Fibroblast of the conjunctiva (primary cell): Measurements from ENCODE around the gene ADAMTS2.

Source experiments
- DNase-seq: peaks from one replicate; pipeline ENCODE4 v3.0.0-alpha.2; 2010; ENCODE audit warnings: low read depth

ADAMTS2 gene

DNA sequence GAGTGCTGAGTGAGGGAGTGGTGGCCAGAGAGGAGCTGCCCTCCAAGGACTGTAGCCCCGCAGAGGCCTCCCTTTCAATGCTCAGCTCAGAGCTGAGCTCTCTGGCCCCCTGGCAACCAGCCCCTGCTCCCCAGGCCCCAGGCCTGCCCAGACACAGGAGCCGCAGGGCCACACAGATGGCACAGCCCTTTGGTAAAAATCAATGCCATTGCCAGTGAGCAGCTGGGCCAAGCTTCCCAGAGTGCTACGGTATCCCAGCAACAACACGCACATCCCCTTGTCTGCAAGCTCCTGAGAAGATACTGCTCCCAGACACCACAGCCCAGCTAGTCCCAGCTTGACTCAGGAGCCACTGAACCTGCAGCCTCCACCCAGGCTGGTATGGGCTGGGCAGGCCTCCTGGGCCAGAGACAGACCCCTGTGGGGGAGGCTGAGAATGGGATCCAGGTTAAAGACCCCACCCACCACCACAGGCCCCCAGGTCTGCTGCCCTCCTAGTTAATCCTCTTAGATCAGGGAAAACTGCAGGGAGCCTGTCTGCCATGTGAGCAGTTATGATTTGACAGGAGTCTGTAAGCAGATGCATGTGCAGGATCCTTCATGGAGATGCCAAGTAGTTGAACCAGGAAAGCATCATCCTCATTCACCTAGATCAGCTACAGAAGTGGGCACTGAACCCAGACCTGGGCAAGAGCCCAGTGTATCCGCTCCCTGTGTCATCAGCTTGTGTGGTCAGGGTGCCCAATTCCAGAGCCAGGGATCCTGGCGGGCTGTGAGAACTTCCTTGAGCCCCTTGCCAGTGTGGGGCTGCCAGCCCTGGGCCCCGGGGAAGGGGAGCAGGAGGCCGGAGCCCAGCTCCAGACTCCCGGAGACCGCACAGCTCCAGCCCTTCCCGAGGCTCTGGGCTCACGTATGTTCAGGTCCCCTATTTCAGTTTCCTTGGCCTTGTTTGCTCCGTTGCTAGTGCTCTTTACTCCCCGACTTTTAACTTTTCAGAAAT lies 26.7 kb upstream of the ADAMTS2 start:
- no peak for DNase-seq

DNA sequence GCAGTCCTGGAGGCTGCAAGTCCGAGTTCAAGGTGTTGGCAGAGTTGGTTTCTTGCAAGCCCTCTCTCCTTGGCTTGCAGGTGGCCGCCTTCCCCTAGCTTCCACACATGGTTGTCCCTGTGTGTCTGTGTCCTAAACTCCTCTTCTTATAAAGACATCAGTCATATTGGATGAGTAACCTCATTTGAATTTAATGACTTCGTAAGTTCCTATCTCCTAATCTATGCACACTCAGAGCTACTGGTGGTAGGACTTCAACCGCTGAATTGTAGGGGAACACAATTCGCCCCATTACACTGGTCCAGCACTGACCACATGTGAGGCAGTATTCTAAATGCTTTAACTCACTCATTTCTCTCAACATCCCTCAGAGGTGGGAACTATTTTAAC lies 25.9 kb upstream of the ADAMTS2 start:
- DNase-seq = no peak

DNA sequence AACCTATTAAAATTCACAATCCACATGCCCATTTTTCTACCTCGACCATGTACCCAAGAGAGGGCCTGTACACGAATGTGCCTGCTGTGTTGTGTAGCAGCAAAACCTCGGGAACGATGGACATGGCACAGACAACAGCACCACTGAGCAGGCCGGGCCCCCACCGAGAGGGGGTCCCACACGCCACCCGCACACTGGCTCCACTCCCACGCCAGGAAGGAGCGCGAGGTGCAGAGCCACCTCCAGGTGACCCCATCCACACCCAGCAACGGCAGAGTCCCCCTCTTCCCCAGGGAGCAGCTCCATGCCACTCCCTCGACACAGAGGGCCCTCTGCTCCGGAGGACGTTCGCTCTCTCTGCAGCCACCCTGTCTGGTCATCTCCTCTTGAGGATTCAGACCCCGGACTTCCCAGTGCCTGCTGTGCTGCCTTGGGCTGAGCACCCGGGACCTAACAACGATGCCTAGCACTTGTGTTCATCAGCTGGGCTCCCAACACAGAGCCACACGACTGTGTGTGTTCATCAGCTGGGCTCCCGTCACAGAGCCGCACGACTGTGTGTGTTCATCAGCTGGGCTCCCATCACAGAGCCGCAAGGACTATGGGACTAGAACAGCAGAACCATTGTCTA lies 25.3 kb upstream of the ADAMTS2 start:
- no peak for DNase-seq

DNA sequence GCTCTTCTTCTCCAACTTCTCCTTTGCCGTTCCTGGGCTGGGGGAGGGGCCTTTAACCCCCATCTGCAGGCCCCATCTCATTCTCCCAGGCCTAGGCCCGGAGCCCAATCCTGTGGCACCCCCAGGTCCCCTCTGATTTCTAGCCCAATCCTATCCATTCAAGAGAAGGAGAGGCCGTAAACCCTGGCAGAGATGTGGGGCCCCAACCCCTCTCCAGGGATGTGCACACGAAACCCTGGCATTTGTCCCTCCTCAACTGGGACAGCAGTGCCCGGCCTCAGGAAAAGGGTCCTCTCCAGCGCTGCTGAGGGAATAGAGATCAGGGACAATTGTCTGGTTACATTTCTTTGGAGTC lies 24.2 kb upstream of the ADAMTS2 start:
- DNase-seq = no peak

DNA sequence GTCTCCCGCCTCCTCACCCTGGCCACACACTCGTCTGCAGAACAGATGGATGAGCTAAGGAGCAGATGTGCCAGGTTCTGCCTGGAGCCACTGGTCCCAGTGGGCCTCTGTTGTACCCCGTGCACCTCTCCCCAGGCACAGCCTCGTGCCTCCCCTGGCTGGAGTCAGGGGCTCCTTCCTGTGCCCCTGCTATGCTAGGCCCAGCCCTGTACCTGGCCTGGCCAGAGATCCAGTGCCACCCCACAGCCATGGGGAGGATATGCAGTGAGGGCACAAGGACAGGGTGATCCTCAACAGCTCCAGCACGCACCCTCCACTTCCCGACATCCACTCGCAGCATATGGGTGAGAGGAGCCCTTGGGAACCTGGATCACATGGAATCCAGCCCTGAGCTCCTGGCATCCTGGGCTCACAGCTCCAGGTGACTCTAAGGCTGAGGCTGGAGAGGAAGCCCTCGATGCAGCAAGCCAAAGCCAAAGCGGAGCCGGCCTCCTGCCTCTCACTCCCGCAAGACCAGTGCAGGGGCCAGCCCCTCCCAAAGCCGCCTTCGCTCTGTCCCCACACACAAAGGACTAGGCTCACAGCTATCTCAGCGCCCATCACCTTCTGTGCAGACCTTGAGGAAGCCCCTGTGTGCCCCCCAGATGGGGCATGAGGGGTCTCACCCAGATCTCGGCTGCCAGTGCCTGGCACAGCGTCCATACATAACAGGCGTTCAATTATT lies 23.7 kb upstream of the ADAMTS2 start:
- DNase-seq = no peak

DNA sequence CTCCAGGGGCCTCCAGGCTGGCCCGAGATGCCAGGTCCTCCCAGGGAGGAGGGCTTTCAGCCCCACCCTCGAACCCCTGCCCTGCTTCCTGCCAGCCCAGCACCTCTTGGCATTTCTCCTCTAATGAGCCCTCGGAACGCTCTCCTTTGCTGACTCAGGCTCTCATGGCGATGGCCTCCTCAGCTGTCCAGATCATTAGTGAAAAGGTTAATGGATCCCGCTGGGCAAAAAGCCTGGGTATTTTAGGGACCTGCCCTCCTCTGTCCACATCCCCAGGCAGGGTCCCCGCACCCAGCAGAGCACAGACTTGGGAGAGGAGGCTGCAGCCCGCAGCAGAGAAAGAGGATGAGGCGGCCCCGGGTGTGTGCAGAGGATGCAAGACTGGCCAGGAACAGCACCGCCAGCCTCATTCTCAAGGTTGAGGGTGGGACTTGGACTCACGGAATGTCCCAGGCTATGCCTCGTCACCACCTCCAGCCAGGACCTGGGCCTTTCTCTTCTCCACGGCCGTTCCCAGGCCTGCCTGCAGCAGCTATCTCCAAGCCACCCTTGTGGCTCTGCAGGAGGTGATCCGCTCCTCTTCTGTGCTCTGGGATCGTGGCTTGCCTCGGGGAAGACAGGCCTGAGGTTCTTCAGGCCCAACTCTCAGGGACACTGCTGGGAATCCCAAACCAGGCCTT lies 23.0 kb upstream of the ADAMTS2 start:
- DNase-seq = no peak

DNA sequence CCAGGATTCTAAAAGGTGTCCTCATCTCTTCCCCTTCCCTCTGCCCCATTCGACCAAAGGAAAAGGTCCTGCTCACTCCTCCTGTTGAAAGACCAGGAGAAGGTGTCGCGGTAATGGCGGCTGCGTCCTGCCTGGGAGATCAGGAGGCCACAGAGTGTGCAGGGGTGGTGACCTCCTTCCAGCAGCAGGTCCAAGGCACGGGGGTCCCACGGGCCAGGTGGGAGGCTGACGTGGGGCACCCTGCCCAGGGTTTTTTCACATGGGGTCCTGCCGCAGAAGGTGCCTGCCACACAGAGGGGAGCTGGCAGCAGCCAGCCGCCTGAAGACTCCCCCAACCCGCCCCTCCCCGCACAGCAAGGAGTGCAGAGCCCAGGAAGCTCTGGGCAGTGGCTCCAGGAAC lies 22.2 kb upstream of the ADAMTS2 start:
- DNase-seq = no peak

DNA sequence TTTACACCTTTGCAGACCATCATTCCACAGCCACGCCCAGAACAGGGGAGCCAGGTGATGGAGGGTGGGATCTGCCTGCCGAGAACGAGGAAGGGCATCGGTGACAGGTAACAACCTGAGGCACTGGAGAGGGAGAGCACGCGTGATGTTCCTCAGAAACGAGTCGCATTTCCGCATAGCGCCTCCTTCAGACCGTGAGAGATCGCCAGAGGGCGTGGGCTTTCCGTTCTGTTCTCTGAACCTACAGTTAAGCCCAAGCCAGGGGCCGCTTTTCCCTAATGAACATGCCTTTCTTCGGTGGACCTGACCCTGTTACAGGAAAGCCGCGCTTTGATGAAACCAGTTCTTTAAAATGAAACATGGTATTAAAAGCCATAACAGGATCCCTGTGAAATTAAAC lies 17.1 kb upstream of the ADAMTS2 start:
- DNase-seq = no peak

DNA sequence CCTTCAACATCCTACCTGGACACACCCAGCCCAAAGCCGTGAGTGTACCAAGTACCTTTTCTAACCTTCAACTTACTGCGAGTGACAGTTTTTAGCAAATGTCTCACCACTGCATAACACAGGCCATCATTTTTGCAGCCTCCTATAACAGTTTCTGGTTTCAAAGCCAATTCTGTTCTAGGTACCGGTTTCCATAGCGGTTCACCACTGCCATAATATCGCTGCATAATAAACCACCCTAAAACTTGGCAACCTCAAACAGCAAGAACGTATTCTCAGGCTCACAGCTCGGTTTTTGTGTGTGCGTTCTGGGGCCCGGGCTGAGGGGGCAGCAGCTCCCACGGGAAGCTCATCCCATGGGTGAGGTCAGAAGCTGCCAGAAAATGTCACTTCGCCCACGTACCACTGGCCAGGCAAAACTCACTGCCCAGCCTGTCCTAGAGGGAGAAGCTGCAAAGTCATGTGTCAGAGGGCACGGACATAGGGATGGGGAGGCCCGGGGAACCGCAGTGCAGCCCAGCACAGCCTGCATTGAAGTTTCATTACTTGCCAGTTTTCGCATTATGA lies 15.9 kb upstream of the ADAMTS2 start:
- no peak for DNase-seq

DNA sequence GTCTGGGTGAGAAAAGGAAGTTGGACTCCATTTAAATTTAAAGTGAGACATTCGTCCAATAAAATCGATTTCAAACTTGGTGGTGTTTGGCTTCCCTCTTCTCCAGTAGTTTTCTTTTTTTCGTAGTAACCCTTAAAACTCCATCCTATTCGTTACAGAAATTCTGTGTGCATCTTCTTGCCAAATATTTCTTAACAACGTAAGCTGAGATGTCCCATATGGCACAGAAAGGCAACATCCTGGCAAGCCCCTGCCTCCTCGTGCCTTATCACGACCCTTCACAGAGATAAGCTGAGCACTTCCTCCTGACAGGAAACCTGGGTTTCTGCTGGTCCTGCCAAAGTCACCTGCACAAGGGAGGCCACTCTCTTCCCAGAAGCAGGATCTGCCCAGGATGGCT lies 11.8 kb upstream of the ADAMTS2 start:
- DNase-seq = peak; percentile 41

DNA sequence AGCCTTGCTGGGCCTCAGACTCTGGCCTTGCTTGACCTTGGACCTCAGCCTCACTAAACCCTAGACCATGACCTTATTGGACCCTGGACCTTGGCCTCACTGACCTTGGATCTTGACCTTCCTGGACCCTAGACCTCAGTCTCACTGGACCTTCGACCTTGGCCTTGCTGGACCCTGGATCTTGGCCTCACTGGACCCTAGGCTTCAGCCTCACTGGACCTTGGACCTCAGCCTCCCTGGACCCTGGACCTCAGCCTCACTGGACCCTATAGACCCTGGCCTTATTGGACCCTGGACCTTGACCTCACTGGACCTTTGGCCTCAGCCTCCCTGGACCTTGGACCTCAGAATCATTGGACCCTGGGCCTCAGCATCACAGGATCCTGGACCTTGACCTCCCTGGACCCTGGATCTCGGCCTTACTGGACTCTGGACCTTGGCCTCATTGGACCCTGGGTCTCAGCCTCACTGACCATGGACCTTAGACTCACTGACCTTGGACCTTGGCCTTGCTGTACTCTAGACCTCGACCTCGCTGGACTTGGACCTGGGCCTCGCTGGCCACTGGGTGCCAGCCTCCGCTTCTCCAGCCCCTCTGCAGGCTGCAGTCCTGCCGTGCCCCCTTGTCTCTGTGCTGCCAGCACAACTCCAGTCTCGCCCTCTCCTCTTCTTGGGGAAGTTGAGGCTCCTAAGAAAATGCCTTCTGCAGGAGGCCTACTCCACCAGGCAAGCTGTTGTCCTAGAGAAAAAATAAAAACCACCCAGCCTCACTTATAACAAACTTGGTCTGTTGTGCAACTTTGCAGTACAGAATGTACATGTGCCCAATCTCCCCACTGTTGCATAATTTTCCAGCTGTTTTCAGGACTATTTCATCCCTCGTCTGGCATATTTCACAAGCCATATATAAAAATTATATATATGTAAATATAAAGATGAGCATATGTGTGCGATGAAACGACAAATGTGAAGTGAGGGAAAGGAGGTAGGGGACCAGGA lies 11.0 kb upstream of the ADAMTS2 start:
- peak; percentile 91 for DNase-seq

DNA sequence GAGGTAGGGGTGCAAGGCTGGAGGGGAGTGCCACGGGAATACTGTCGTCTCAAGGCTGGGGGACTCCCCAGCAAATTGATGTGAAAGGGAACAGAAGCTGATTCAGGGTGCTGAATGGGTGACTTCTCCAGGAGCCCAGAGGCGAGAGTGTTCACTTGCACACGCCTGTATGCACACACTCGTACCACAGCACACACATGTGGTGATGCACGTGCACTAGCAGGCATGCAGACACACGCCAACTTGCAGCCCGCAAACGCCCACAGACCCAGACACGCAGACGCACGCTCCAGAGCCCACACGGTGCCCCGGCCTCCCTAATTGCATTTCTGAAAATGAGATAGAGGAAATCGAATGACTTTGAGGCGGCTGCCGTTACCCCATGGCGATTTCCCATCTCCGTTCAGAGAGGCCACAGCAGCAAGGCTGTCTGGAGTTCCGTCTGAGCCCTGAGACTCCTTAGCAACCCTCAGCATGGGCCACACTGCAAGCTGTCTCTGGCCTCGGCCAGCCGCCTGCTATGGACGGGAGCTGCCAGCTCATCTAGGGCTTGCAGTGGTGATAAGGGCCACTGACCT lies 9.1 kb upstream of the ADAMTS2 start:
- DNase-seq = no peak

DNA sequence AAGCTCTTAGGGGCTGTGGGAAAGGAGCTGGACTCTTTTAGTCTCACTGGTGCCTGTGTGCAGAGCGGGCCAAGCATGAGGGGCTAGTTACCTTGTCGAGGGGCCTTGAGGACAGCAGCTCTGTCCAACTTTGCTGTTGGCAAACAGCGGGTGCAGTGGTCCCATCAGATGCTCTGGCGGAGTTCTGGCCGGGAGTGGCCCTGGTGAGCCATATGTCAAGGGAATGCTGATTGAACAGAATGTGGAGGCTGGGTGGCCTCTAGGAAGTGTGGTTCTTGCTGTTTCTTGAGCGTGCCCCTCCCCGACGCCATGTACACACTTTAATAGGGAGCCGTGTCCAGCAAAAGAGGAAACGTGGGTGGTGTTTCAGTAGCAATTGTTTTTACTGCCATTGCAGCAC lies 3.6 kb upstream of the ADAMTS2 start:
- no peak for DNase-seq

DNA sequence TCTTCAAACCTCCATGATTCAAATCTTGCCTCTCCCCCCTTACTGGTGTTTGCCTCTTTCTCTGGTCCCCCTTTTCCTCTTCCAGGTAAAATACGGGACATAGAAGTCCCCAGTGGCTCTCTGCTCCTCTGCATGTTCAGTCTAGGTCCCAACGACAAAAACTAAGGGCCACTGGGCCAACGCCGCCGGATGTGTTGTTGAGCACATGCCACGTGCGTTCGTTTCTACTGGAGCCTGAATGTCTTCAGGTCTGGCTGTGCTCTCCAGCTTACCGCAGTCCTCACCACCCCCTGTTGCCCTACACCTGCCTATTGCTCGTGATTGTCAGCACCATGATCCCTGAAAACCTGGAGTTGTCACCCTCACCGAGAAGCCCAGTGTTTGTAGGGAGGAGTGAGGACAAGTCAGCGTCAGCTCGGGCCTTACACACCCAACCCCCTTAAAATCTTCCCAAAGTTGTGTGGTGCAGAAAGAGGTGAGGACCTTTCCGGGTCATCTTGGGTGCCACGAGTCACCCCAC lies 2.8 kb upstream of the ADAMTS2 start:
- no peak for DNase-seq

DNA sequence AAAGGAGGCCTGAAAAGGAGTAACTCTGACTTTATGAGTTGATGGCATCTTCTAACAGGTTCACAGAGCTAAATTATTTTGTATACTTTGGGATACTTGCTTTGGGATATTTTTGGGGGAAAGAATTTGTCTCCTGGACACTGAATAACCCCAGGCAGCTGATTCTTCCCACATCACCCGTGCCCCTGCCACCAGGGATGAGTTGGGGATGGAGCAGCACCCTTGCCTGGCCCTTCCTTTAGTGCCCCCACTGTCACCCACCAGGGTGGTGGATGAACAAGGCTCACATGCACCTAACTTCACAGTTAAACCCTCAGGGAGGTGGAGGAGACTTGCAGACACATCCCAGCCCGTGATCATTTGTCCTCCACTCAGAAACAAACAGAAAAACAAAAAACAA lies 2.3 kb upstream of the ADAMTS2 start:
- no peak for DNase-seq

DNA sequence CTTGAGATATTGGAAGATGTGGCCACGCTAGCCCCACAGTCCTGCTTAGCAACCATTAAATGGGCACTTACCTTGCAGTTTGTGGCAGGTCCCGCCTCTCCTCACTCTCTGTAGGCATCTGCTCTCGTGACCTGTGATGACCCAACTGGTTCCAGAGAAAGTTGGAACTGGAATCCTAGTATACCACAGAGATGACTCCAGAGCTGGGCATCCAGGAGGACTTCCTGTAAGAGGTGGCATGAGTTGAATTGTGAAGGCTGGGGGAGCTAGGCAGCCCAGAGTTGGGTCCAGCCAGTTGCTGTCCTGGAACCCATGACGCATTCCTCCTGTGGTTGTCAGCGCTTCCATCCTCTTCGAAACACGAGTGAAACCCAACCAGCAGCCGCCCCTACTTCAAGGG lies 1.6 kb upstream of the ADAMTS2 start:
- DNase-seq = no peak

DNA sequence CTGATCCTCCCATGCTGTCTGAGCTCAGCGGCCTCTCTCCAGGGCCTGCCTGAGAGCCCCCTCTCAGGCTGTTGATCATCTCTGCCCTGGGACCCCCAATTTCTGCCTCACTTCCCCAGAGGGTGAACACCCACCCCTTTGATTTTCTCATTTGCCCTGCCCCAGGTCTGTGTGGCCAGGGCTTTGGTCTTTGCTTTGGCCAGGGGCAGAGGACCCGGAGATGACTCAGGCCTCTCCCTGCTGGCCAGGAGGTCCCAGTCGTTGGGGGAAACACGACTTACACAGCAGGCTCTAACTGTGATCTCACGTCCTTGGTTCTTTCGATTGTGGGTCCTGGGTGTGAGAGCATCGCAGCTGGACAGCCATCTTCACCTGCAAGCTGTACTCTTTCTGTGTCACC lies 1.1 kb upstream of the ADAMTS2 start:
- no peak for DNase-seq

DNA sequence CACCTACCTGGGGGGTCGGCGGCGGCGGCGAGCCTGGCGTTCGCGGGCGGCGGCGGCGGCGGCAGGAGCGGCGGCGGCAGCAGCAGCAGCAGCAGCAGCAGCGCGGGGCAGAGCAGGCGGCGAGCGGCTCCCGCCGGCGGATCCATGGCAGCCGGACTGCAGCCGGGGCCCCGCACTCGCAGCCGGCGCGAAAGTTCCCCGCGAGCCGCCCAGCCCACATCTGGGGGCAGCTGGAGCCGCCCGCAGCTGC lies 153 bp downstream of the ADAMTS2 start:
- DNase-seq = no peak

DNA sequence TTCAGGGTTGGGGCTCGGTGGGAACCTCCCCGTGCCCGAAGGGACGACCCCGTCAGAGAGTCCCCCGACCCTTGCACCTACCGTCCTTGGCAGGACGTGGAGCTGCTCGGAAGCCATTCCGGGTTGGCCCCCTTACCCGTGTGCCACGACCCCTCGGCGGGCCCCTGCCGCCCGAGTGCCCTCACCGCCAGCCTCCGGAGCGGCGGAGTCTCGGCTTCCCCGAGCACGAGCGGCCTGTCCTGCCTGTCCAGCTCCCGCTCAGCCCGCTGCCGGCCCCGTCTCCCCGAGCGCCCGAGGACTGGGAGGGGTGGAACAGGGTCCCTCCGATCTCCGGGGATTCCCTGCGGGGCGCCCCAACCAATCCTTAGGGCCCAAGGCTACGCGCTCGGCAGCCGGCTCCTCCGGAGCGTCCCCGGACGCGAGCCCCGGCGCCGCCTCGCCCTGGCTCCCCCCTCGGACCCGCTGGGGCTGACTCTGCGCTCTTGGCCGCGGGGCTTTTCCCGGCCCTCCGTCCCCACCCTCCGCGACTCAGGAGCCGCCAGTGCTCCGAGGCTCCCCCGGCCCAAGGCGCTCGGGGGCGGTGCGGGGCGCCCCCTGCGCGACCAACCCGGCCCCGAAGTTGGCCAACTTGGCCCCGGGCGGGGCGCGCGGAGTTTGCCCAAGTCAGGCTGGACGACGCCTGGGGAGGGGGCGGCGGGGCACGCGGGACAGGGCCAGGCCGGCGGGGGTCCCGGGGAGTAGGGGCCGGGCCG lies 654 bp downstream of the ADAMTS2 start:
- no peak for DNase-seq
